GM18861 (cell line): ENCODE results near the gene UMAD1.

Source experiments
- ATAC-seq: cut with Tn5 transposase; IDR thresholded peaks from one replicate; pipeline ENCODE4 v1.9.1; 2021; ENCODE audit not compliant: unreplicated experiment

UMAD1 gene

GRCh38 chr7:7640221-7641128 is at the start of gene UMAD1:
TSS of gene UMAD1 (plus strand) at chr7:7640752. CDS start at chr7:7673372, 32,620 bp downstream.
- peak; percentile 98 for ATAC-seq

DNA sequence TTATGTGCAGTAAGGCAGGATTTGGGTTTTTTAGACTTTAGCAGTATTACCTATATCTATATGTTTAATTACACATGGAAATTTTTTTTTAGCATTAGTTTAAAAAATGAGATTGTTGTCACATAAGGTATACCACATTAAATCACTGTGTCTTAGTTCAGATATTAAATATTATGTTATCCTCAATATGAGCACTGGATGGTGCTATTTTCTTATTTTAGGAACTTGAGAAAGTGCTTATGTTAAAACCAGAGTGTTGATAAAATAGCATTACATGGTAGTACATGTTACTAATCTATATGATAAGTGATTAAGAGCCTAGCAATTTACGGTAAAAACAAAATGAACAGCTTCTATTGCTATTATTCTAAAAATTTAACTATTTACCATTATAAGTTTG is 45.1 kb upstream of the UMAD1 start:
- ATAC-seq: no peak

DNA sequence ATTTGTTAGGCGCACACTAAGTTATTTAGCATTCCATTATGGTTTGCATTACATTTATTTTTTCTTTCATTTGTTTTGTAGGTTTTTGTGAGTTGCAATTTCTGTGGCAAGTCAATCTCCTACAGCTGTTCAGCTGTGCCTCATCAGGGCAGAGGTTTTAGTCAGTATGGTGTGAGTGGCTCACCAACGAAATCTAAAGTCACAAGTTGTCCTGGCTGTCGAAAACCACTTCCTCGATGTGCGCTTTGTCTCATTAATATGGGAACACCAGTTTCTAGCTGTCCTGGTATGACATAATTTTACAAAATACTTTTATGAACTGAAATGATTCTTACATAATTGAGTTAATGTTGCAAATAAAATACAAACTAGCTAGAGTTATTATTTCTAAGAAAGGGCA is 44.4 kb upstream of the UMAD1 start:
- ATAC-seq: no peak

DNA sequence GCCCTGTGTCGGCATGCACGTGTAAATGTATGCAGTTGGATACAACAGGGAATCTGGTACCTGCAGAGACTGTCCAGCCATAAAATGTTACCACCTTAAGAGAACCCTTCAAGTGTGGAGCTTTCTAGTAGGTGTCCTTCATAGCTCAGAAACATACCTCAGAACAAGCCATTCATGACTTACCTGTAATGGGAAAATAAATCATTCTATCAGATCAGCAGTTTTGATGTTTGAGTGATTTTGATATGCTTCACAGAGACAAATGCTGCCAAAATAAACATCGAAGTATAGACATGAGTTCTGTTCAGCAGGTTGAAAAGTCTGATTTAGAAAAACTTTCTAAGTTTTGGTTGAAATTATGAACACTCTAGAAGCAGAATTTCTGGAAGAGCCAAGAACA is 33.5 kb upstream of the UMAD1 start:
- no peak for ATAC-seq

- ATAC-seq: no peak
These were observed 31.2 kb upstream of the UMAD1 start for GRCh38 chr7:7609330-7609729.

DNA sequence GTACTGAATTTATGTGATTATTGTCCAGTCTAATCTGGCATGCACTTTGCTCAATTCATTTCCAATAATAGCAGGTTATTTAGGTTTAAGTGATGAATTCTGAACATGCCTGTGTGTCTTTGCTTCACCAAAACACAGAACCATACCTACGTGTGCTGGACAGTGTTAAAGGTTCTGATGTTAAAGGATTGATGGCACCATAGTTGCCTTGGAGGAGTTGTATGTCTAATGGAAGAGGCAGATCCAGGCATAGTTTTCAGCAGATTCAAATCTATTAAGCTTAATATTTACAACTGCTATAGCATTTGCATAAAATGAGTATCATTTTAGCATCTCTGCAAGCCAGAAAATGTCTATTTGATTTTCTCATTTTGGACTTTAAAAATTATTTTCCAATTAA is 28.0 kb upstream of the UMAD1 start:
- ATAC-seq: no peak

DNA sequence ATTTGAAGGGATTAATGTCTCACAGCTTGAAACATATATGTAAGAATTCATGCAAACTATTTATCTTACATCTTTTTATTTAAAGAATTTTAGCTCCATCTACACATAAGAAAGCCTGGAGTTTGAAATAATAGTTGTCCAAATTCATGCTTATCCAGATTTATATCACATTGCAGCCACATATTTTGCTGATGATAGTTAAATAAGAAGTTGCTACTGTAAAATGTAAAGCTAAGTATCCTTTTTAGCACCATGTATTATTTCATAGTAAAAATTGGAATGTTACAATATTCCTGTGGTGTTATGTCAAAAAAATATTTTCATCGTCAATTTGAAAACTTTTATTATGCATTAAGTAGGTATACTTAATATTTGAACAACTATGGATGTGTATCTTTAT is 27.3 kb upstream of the UMAD1 start:
- ATAC-seq: no peak

DNA sequence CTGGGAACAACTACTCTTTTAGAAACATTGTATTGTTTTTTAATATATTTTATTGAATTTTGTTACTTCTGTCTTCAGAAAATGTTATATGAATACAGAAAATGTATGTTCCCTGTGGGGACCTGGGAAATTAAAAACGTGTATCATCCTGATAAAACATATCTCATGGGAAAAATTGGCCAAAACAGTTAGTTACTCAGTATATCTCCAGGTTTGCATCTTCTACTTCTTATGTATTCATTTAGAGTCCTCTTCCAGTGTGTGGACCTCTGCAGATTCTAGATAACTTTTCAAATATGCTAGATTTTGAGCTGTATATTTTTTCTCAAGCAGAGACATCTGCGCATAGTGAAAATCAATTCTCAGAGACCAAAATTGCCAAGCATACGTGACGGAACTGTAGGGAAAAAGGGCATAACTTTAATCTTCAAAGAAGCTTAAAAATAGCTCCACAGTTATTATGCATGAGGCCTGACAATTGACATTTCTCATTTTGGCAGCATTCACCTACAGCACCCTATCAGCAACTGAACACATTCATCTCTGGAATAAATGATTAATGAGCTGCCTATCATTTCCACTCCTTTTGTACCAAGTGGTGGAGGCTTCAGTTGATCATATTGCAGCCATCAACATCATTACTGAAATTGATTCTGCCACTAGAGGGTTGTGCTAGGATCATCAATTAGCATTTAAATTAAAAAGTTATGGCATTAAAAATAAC is 26.4 kb upstream of the UMAD1 start:
- no peak for ATAC-seq

DNA sequence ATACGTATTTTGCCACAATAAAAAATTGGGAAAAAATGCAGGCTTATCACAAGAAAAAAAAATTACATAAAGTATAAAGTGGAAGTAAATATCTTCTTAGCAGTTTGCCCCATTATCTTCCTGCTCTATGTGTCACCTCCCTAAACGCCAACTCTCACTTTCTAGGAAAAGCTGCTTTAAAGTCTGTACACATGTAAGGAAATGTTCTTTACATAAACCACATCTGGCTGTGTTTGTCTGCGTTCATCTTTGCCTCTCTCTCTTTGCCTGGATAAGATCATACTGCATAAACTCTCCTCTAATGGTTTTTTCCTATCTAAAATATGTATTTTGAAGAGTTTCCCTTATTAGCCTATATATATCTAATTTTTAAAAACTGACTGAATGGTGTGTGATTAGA is 23.0 kb upstream of the UMAD1 start:
- ATAC-seq: no peak

- ATAC-seq: no peak
These were observed 22.1 kb upstream of the UMAD1 start for GRCh38 chr7:7618410-7618809.

DNA sequence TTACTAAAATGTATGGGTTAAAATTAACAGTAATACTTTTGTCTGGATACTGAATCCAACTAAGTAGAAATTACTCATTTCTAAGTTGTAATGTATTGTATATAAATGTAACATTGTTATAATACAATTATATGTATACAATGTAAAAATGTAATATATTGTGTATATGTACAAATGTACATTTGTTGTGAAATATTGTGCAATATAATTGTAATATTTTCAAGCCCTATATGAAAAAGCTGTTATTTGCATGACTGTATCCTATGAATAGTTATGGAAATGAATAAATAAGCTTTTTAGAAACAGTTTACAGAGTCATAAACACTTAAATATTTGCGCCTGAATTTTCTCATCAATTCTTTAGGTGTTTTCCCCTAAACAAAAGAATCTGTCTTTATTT is 20.3 kb upstream of the UMAD1 start:
- no peak for ATAC-seq

- no peak for ATAC-seq
These were observed 19.8 kb upstream of the UMAD1 start for GRCh38 chr7:7620644-7621210.

- ATAC-seq: no peak
These were observed 12.1 kb upstream of the UMAD1 start for GRCh38 chr7:7628476-7628875.

DNA sequence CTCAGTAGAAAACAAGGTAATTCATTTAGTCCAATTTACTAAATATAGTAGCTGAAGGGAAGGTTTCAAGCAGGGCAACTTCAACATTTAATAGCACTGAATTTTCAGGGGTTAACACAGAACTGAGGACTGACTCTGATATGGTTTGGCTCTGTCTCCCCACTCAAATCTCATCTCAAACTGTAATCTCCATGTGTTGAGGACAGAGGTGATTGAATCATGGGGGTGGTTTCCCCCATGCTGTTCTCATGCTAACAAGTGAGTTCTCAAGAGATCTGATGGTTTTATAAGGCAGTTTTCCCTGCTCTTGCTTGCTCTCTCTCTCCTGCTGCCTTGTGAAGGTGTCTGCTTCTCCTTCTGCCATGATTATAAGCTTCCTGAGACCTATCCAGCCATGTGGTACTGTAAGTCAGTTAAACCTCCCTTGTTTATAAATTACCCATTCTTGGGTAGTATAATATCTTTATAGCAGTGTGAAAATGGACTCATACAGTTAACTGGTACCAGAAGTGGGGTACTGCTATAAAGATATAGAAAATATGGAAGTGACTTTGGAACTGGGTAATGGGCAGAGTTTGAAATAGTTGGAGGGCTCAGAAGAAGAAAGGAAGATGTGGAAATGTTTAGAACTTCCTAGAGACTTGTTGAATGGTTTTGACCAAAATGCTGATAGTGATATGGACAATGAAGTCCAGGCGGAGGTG is 9.8 kb upstream of the UMAD1 start:
- no peak for ATAC-seq

DNA sequence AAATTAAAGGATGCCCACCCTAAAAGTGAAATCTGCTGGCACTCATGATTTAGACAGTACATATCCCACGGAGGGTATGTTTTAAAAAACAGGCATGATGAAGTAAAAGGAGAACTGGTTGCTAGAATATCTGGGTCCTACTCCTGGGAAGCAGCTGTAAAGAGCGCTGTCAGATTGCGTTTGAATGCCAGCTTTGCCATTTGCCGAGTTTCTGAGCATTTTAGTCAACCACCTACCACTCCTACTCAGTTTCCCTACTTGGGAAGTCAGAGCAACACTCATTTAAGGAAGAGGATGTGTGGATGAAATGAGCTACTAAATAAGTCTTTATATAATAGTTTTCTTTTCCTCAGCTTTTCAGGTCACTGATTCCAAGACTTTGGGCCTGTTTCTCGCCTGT is 1.1 kb upstream of the UMAD1 start:
- ATAC-seq: no peak

DNA sequence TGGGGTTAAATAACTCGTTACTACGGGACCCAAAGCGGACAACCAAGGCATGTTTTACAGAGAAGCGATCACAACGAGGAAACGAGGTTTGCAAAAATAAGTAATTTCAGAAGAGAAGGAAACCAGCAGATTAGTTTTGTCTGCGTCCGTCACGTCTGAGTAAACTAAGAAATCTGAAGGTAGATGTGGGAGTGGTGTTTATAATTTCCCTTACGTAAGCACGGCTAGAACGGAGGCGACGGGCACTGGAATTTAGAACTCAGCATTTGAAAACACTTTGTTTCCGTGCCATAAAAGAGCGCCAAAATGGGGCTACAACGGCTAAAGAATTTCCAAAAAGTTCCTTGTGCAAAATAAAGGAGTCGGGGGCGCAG is 718 bp upstream of the UMAD1 start:
- ATAC-seq: no peak

GRCh38 chr7:7641129-7641663 is 644 bp downstream of the UMAD1 start:
- no peak for ATAC-seq

- no peak for ATAC-seq
These were observed 1.5 kb downstream of the UMAD1 start for GRCh38 chr7:7642081-7642480.

DNA sequence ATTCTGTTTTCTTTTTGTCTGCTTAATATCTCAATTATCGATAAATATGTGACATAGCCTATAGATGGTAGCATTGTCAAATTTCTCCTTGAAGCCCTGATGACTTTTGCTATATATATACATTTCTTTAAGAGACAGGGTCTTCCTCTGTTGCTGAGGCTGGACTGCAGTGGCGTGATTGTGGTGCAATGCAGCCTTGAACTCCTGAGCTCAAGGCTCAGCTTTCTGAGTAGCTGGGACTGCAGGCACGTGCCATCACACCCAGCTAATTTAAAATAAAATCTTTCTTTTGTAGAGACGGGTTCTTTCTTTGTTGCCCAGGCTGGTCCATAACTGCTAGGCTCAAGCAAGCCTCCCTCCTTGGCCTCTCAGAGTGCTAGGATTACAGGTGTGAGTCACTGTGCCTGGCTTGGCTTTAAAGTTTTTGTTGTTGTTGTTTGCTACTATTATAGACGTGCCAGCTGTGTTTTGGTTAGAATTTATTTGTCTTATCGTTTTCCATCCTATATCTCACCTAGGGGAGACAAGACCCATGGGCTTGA is 7.0 kb downstream of the UMAD1 start:
- no peak for ATAC-seq

DNA sequence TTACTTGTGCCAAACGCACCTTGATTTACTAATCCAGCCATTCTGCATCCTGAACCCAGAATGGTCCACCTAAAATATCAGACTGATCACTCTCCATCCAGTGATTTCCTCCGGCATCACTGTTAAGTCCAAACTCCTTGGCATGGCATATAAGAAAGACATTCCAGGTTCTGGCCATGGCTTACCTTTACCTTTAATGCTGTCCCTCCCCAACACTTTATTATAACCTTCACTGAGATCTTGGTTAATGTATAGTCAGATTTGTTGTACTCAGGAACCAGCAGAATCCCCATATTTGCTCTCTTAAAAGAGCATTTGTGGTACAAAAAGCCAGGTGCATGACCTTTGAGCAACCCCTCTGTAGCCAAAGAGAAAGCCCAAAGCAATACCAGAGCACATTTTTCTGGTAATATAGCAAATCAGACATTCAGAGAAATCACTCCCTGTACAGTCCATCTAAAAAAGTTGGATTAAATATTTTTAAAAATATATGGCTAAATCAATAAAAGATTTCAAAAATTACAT is 10.2 kb downstream of the UMAD1 start:
- ATAC-seq: peak; percentile 48

DNA sequence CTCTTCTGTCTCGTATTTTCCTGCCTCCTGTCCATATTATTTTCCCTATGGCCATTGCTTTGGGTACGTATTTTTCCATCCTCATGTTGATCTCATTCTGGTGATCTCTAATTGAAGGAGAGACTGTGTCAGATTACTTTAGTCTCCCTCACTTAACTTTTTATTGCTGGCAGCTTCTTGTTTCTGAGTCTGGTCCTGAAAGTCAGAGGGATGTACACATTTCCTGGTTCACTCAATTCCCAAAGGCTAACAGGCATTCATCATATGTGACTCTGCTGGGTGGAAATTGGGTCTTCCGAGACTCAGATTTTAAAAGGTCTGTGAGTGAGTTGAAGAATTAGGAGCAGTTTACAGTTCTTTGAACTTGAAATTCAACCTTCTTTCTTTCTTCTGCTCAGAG is 10.9 kb downstream of the UMAD1 start:
- ATAC-seq: no peak
